Measurements from ENCODE around the gene FAM53B.

Gene FAM53B

DNA sequence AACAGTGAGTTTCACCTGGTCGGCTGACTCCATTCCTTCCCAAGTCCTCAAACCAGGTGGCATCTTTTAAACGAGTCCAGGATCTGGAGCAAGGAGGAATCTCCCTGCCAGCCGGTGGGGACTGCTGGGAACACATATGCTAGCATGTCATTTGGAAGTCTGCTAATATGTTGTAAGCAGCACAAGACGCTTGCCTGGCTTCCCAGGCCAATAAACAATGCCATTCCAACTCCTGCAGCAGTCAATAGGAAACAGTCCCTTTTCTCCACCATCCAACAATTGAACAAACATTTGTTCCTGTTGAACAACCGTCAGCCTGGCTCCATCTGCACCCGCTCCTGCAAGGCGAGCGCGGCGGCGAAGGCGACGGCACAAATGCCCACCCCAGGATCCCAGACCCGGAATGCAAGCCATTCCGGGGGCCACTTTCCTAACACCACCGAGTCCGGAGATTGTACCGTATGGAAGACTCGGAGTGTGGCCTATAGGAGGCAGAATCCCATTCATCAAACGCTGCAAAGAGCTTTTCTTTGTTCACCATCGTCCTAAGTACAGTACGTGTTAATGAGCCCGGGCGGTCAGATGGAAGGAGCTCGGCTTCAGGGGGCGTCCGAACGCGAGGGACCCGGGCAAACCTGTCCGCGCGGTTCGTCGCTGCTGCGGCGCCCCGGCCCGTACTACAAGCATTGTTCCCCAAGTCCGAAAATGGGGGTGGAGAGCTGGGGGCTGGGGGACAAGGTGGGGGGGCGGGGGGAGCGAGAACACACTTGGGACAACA is 1.6 kb downstream of the FAM53B start:
- DNase-seq (ENCODE audit: low spot score): no peak

GRCh38 chr10:124741922-124742412 is 2.2 kb downstream of the FAM53B start:
- no peak for DNase-seq (ENCODE audit: low spot score)

- peak; percentile 87 for DNase-seq (ENCODE audit: low spot score)
These were observed 2.8 kb downstream of the FAM53B start for GRCh38 chr10:124741281-124741921.

DNA sequence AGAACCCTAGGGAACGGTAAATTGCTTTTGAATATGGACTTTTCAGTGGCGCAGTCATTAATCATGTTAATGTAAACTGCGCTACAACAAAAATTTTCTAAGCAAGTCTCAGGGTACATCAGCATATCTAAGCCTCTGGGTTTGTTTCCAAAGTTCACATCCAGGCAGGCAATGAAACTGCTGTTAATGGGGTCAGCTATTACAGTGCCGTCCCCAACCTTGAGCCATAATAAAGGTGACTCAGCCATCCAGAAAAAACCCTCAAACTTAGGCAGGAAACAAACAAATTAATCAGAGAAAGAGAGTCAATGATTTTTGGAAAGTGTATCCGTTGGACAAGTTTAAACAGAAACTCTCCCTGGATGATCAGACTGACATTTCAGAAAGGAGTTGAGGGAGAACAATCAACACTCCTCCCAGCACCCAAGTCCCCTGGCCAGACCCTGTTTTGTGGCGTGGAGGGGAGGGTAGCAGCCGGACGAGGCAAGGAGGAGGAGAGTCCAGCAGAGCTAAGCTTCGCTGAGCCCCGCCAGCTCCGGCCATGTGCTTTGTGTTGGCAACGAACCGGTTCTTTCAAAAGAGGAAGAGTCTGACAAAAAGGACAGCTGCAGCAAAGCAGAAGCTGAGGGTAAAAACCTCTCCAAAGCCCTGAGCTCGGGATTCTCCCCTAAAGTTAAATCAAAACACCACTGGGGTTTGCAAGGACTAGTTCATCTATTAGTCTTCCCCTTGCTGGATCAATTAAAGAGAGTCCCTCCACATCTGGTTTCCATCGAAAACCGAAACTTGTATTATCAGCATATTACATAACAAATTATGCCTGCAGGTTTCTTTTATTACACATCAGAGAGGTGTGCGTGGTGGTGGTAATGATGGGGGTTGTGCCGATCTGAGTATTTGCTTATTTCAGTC is 3.6 kb downstream of the FAM53B start:
- DNase-seq (ENCODE audit: low spot score): peak; percentile 60

- DNase-seq (ENCODE audit: low spot score): no peak
These were observed 4.2 kb downstream of the FAM53B start for GRCh38 chr10:124739986-124740368.

GRCh38 chr10:124739119-124739921 is 4.9 kb downstream of the FAM53B start:
- DNase-seq (ENCODE audit: low spot score): no peak

DNA sequence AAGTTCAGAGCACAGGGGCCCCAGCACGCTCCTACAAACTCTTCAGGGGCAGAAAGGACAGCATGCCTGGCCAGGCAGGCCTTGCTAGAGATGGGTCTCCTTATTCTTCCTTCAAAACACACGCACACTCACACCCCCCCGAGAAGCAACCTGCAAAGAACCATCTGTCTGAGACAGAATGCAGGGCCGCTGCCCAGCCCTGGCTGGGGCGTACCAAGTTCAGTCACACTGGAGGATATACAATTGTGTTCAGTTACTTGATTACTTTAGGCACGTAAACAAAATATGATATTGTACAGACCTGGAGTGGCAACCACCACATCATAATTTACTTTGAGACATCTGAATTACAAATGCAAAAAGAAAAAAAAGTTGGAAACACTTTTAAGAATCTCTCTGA is 5.7 kb downstream of the FAM53B start:
- no peak for DNase-seq (ENCODE audit: low spot score)

DNA sequence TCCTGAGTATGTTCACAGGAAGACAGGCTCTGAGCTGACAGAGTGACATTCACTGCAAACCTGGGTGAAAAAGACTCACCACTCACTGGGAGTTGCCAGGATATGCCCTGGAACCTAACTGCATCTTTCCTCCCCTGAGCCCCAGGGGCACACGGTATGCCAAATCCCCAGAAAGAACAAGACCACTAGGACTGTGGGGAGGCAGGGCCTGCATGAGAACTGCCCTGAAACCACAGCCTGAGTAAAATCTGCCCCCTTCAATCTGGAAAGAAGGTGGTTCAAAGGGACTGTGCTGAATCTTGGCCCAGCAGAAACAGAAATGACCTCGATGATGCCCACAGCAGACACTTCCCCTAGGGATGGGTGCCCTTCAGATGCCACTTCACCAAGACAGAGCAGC is 6.5 kb downstream of the FAM53B start:
- DNase-seq (ENCODE audit: low spot score): no peak

DNA sequence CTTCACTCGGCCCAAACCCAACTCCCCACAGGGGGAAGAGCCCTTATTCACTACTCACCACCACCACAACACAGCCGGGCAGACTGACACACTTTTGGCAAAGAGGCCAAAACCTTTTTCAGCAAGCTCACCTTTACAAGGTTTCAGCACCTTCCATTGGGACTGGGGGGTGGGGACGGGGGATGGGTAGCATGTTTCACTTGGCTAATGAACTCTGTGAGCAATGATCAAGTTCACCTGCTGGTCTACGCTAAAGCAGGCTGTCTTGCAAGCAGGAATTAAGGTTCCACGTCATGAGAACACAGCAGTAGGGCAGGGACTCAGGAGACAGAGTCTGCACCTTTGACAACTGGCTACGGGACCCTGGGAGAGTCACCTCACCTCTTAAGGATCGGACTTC is 7.0 kb downstream of the FAM53B start:
- DNase-seq (ENCODE audit: low spot score): no peak

- peak; percentile 45 for DNase-seq (ENCODE audit: low spot score)
These were observed 7.6 kb downstream of the FAM53B start for GRCh38 chr10:124736491-124737136.

DNA sequence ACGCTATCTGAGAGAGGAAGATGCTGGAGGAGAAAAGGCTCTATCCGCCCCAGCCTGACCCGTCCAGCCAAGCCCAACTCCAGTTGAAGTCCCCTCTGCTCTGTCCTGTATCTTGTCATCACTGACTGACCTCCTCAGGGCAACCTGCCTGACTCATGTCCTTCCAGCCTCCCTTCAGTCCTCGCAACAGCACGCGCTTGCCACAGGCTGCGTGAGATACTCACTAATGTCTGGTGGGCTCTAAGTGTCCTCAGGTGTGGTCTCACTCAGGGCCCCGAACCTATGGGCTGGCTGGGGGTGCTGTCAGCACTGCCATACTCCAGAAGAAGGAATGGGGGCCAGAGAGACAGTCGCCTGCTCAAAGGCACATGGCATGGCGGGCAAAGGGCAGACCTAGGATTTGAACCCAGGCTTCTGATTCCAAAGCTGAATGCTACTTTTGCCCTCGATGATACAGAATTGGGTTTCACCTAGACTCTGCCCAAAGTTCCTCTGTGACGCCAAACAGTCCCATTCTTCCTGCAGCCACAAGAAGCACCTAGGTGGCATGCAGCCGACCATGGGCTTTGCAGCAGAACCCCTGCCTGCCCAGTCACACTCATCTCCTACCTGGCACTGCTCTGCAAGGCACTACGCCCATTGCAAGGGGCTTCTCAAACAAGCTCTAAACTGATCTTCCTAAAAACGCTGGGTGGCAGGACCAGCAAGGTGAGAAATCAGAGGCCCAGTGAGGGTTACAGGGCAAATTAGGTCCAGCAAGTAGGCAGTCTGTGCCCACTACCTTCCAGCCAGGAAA is 8.5 kb downstream of the FAM53B start:
- no peak for DNase-seq (ENCODE audit: low spot score)

- no peak for DNase-seq (ENCODE audit: low spot score)
These were observed 9.6 kb downstream of the FAM53B start for GRCh38 chr10:124734311-124735166.

GRCh38 chr10:124733571-124734245 is 10.5 kb downstream of the FAM53B start:
- no peak for DNase-seq (ENCODE audit: low spot score)

DNA sequence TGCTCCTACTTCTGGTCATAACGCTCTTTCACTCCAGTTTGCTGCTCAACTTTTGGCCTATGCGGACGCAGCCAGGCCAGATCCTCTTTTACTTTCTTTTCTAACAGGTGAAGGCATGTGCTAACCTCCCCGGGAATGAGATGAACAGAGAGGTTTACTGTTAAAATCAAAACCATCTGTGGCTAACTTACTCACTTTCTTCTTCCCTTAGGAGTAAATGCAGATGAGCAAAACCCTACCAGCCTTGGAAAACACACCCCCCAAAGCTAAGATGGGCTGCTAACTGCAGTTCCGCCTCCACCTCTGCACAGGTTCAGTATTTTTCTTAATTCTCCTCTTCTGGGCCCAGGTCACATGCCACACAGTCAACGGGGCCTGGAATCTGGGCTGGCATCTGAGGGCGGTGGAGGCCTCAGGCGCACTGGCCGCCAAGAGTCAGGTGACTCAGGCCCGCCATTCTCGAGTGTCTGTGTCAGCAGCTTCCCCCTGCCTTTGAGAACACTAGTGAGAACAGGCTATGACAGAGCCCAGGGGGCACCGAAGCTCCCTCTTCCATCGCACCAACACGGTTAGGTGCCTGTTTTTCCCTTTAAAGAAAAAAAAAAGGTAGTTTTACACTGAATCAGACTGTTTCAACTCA is 11.1 kb downstream of the FAM53B start:
- no peak for DNase-seq (ENCODE audit: low spot score)

- no peak for DNase-seq (ENCODE audit: low spot score)
These were observed 12.6 kb downstream of the FAM53B start for GRCh38 chr10:124731551-124731950.

DNA sequence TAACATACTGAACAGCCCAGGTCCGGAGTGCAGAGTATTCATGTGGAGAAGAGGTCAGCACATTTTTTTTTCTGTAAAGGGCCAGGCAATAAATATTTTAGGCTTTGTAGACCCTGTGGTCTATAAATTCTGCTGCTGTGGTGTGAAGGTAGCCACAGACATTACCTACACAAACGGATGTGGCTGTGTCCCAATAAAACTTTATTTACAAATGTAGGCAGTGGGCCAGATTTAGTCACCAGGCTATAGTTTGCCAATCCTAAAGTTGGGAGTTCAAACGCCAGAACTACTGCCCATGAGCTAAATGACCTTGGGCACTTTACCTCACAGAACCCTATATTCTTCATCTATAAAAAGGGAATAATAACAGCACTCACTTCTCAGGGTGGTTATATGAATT is 13.4 kb downstream of the FAM53B start:
- DNase-seq (ENCODE audit: low spot score): no peak

DNA sequence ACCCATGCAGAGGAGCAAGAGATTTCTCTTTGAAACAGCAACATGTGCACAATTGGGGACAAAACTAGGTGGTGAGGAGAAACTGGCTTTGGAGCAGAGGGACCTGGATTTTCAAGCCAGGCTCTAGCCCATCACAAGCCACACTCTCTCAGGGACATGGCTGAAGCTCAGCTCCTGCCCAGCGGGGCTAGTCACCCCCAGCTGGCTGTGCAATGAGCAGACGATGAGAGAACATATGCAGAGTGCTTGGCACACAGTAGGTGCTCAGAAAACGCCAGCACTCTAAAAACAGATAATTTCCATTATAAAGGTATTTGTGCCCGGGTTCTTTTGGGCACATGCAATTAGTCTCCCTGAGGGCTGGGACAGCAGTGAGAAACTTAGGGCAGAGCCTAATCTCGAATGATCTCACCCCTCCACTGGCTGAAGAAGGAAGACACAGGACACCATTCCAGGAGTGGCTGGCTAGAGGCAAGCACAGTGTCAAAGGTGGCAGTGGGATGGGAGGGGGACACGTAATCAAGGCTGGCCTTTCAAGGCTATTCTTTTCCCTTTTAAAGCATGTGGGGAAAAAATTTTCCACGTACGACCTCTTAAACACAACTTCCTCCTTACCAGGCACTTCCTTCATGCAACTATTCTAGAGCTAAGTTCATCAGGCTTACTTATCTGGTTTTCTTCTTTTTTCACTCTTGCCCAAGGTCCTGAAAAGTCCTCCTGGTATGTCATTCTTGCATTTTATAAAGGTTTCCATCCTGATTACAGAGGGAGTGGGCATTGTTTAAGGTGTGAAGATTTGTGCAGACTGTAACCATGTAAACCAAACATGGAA is 15.1 kb downstream of the FAM53B start:
- no peak for DNase-seq (ENCODE audit: low spot score)

Measured in AG20443 (cell line).